ENCODE data around the gene AUH. TPM values are rescaled to one million over a fixed set of nuclear protein-coding genes. Genes with fewer than 3 reads are reported as not detected.

AUH gene
- total and polyA plus RNA-seq, 8 donors = 13.6 to 33.7 (median 23.0) TPM

- Histone ChIP-seq H3K4me3 (peak overlapping the region; percentile 27 to 35), H3K9me3 (no peaks in the 10 kb centered on the region), H3K27ac (peak overlapping the region; percentile 94 to 99), H3K4me1 (peaks cover 29 to 70% of the 10 kb centered on the region in 2 donors), H3K36me3 (no peaks in the 10 kb centered on the region), H3K27me3 (no peaks in the 10 kb centered on the region)
- ATAC-seq (peak; percentile 84), DNase-seq (peak; percentile 62 to 88 (median 88))
- TF ChIP-seq, protein P1, sequence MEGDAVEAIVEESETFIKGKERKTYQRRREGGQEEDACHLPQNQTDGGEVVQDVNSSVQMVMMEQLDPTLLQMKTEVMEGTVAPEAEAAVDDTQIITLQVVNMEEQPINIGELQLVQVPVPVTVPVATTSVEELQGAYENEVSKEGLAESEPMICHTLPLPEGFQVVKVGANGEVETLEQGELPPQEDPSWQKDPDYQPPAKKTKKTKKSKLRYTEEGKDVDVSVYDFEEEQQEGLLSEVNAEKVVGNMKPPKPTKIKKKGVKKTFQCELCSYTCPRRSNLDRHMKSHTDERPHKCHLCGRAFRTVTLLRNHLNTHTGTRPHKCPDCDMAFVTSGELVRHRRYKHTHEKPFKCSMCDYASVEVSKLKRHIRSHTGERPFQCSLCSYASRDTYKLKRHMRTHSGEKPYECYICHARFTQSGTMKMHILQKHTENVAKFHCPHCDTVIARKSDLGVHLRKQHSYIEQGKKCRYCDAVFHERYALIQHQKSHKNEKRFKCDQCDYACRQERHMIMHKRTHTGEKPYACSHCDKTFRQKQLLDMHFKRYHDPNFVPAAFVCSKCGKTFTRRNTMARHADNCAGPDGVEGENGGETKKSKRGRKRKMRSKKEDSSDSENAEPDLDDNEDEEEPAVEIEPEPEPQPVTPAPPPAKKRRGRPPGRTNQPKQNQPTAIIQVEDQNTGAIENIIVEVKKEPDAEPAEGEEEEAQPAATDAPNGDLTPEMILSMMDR (IDR thresholded peaks at IDR 0.05) = no peak
- intact Hi-C loops (cut with DNase I) = loop anchor here in 1 of 2 donors (5.0 kb wide), 1 partner anchor 131 kb away; no protein-coding TSS in a partner anchor
Measured at GRCh38 chr9:91193087-91193657, 168.5 kb downstream of the AUH start.

GRCh38 chr9:91192381-91193086 lies 169.2 kb downstream of the AUH start:
- H3K27me3 ChIP-seq = no peaks in the 10 kb centered on the region
- peaks cover 24 to 64% of the 10 kb centered on the region in 2 donors for H3K4me1 ChIP-seq
- ATAC-seq (no peak), DNase-seq (no peak)
- intact Hi-C loops (cut with DNase I) = loop anchor here in 1 of 2 donors (5.0 kb wide), 1 partner anchor 130 kb away; no protein-coding TSS in a partner anchor
- H3K9me3 ChIP-seq = no peaks in the 10 kb centered on the region
- peak overlapping the region; percentile 94 to 99 for H3K27ac ChIP-seq
- peak overlapping the region in 1 of 2 donors; percentile 35 for H3K4me3 ChIP-seq
- H3K36me3 ChIP-seq = no peaks in the 10 kb centered on the region
- TF ChIP-seq, protein P1 (IDR thresholded peaks at IDR 0.05) = no peak

DNA sequence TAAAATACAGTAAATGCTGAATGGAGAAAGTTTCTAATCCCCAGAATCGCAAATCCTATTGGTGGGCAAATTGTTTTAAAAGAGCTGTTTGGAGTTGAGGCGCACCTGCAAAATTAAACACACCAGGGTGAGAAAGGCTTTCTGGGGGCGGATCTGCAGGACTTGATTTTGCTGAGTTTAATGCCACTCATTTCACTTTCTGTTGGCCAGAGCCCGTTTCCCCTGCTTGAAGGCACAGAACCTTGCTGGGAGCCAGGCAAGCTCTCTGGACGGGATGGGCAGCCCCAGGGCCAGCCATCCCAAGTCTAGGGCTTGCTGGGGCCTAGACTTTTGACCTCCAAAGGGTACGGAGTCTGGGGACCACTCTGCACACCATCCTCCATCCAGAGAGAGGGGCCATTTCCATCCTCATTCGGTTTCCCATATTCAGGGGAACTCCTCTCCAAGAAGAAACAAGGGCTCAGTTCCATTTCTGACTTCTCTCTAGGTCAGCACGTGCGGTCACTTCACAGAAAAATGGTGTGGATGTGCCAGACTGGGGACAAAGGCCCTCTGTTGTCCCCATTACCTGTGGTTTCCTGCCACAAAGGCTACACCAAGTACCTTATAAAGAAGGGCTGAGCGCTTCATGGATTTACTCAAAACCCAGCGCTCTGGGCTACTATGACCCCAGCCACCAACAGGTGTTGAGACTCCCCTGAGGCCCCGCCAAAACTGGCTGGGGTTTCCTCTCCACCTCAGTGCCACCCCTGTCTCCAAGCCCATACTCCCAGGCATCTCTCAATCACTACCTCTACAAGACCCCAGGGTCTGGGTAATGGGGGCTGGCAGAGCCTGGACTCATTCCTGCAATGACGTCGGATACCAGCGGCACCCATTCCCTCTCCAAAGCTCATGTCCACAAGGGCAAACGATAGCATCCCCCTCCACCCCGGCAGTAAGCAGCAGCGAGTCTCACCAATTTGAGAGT lies 170.0 kb downstream of the AUH start:
- no peak for DNase-seq
- peak overlapping the region; percentile 94 to 99 for H3K27ac ChIP-seq
- peaks cover 21 to 63% of the 10 kb centered on the region in 2 donors for H3K4me1 ChIP-seq
- intact Hi-C loops (cut with DNase I) = loop anchor here in 1 of 2 donors (5.0 kb wide), 1 partner anchor 129 kb away; no protein-coding TSS in a partner anchor
- no peaks in the 10 kb centered on the region for H3K9me3 ChIP-seq
- H3K4me3 ChIP-seq = no peak overlapping the region
- no peaks in the 10 kb centered on the region for H3K27me3 ChIP-seq
- TF ChIP-seq, protein P1 (IDR thresholded peaks at IDR 0.05) = no peak
- no peak for ATAC-seq
- H3K36me3 ChIP-seq = no peaks in the 10 kb centered on the region

GRCh38 chr9:91190062-91190461 lies 171.7 kb downstream of the AUH start:
- Histone ChIP-seq H3K9me3 (no peaks in the 10 kb centered on the region), H3K27me3 (no peaks in the 10 kb centered on the region), H3K4me1 (peaks cover 12 to 49% of the 10 kb centered on the region in 2 donors), H3K27ac (no peak overlapping the region), H3K36me3 (no peaks in the 10 kb centered on the region), H3K4me3 (no peak overlapping the region)
- no peak for ATAC-seq
- DNase-seq = no peak
- intact Hi-C loops (cut with DNase I) = loop anchor here in 1 of 2 donors (5.0 kb wide), 1 partner anchor 128 kb away; no protein-coding TSS in a partner anchor
- TF ChIP-seq, protein P1 (IDR thresholded peaks at IDR 0.05) = no peak
